Activated CD4-positive, alpha-beta T cell treated with anti-CD3 and anti-CD28 coated beads, Interleukin-10, Interleukin-2, amounts not matched to agents 100 ng/mL and 50 ng/mL, durations not matched to agents 16 hours and 8 hours (primary cell): ENCODE data around the gene NOTCH2NLA.
"Not testable (repeated sequence)": the region's sequence is repeated elsewhere in the genome, so short reads cannot be mapped to it uniquely, and the experiment has no call there.

Experiments used
- DNase-seq: peaks from one replicate; pipeline ENCODE4 v3.0.0-alpha.2; 2020

NOTCH2NLA gene

GRCh38 chr1:146144465-146144864 is 84.4 kb downstream of the NOTCH2NLA start, which contains the start of gene NBPF10:
TSS of gene NBPF10 (minus strand) at chr1:146144804. CDS start at chr1:146144769, 35 bp downstream.
- not testable (repeated sequence) for DNase-seq
